ENCODE data around the gene CST6.

CST6 gene, protein sequence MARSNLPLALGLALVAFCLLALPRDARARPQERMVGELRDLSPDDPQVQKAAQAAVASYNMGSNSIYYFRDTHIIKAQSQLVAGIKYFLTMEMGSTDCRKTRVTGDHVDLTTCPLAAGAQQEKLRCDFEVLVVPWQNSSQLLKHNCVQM

GRCh38 chr11:66011785-66012303 lies at the start of gene CST6:
CST6 (plus strand) TSS chr11:66012008; CDS start chr11:66012045, 37 bp downstream.
- no peak for DNase-seq (ENCODE audit: low spot score)

DNA sequence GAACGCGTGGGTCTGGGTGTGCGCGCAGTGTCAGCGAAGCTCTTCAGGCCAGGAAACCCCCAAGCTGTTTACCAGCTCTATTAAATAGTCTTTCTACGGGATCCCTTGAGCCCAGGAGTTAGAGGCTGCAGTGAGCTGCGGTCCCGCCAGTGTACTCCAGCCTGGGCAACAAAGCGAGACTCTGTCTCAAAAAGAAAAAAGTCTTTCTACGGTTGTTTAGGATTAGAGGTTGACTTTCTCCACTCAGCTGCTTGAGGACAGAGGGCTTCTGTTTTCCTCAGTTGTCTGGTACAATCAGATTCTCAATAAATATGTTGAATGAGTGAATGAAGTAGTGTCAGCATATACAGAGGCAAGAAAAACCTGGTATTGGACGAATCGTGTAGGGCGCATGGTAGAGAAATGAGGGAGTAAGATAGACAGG lies 49.7 kb upstream of the CST6 start:
- no peak for DNase-seq (ENCODE audit: low spot score)

DNA sequence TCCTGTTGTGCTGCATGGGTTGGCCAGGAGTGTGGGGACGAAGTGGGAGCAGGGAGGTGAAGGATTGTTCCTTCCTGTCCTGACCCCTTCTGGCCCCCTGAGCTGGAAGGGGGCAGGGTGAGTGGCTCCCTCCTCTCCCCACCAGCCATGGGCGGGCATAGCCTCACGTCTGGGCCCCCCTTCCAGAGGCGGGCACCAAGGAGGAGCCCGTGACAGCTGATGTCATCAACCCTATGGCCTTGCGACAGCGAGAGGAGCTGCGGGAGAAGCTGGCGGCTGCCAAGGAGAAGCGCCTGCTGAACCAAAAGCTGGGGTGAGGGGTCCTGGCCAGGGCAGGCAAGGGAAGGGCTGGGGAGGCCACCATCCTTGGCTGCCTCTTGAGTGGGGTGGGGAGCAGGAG lies 46.9 kb upstream of the CST6 start:
- DNase-seq (ENCODE audit: low spot score) = no peak

GRCh38 chr11:65965986-65966762 lies 45.6 kb upstream of the CST6 start:
- no peak for DNase-seq (ENCODE audit: low spot score)

DNA sequence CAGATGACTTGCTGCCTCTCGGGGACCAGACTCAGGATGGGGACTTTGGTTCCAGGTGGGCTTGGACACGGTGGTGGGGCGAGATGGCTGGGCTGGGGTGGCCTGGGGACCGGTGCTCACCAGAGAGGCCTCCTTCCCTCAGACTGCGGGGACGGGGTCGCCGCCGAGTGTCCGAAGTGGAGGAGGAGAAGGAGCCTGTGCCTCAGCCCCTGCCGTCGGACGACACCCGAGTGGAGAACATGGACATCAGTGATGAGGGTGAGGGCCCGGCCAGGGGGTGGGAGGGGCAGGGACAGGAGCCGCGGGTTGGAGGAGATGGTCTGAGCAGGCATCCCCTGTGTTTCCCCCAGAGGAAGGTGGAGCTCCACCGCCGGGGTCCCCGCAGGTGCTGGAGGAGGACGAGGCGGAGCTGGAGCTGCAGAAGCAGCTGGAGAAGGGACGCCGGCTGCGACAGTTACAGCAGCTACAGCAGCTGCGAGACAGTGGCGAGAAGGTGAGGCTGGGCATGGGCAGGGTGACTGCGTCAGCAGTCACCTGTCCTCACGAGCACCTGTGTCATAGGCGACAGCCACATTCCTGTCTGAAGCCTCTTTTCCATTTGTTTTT lies 44.4 kb upstream of the CST6 start:
- no peak for DNase-seq (ENCODE audit: low spot score)

DNA sequence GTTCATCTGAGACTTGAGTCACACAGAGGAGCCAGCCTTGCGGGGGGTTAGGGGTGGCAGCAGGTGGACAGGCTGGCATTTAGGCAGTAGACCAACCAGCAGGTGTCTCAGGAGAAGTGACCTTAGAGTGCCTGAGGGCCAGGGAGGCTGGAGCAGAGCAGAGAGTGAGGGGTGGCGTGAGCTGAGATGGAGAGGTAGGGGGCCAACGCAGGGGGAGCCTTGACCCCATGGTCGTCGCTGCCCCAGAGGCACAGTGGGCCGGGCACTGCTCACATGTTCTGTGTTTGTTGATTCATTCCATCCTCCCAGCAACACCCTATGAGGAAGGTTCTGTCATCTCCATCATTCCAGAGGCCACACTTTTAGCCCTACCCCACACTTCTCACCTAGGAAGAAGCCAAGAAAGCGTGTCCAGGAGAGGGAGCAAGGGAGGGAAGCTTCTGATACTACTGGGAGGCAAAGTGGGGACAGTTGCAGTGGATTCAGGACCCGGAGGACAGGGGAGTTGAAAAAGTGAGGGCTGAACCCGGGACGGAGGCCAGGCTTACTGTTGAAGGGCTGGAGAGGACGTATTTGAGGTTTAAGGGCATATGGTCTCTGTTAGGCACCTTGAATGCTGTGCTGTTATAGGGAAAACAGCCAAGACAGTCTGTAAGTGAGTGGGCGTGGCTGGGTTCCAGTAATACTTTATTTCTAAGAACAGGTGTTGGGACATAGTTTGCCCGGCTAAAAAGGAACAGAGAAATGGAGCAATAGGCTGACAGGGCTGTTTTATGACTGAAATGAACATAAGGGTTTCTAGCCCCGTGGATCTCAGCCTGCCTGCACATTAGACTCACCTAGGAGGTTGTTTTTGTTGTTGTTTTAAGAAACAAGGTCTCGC lies 43.0 kb upstream of the CST6 start:
- DNase-seq (ENCODE audit: low spot score) = no peak

- DNase-seq (ENCODE audit: low spot score) = no peak
Observed at GRCh38 chr11:65972116-65972515, 39.7 kb upstream of the CST6 start.

DNA sequence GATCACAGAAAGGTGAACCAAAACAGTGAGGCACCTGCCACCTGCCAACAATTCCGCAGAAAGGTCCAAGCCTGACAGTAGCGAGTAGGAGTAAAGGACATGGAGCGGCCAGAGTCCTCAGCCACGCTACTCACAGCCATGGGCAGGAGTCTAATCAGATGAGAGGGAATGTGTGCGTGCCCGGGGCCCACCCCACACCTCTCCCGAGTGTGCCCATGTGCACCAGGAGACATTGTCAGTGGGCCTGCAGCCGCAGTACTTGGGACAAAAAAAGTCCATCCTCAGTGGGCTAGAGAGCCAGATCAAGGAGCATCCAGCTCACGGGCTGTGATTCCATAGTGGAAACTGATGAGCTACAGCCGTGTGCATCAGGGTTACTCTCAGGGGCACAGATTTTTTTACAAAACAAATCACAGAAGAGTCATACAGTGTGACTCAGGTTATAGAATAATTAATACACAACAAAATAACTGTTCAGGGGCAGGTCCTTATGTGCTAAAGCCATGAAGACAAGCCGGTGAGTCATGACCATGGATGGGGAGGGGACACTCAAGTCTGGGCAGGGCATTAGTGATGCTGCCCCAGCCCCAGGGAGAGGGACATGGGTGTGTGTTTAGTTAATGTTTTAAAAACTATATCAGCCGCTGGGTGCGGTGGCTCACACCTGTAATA lies 38.2 kb upstream of the CST6 start:
- DNase-seq (ENCODE audit: low spot score) = no peak

GRCh38 chr11:65975771-65976170 lies 36.0 kb upstream of the CST6 start:
- no peak for DNase-seq (ENCODE audit: low spot score)

- DNase-seq (ENCODE audit: low spot score) = no peak
Observed at GRCh38 chr11:65976216-65977176, 35.3 kb upstream of the CST6 start.

DNA sequence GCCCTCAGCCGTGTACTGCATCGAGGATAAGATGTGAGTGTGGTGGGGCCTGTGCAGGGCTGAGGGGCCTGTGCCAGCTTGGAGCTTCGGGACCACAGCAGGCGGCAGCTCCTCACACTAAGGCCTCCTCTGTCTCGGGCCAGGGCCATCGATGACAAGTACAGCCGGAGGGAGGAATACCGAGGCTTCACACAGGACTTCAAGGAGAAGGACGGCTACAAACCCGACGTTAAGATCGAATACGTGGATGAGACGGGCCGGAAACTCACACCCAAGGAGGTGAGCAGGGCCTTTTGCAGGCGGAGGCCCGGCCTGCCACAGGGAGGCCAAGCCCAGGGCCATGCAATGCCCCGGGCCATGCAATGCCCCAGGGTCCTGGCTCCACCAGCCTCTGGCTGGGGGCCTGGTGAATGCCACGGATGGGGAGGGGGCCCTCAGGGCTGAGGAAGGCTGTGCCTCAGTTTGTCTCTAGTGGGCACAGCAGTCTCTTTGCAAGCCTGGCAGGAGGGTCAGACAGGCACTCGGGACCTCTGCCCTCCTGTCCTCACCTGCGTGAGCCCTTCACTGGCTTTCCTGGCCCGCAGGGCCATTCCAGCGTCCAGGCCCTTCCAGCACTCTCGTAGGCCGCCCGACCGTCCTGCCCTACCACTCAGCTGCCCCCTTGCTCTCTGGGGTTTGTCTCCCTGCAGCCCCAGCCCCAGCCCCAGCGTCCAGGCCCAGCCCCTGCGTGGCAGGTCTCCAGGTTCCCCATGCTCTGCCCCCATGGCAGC lies 34.0 kb upstream of the CST6 start:
- no peak for DNase-seq (ENCODE audit: low spot score)

DNA sequence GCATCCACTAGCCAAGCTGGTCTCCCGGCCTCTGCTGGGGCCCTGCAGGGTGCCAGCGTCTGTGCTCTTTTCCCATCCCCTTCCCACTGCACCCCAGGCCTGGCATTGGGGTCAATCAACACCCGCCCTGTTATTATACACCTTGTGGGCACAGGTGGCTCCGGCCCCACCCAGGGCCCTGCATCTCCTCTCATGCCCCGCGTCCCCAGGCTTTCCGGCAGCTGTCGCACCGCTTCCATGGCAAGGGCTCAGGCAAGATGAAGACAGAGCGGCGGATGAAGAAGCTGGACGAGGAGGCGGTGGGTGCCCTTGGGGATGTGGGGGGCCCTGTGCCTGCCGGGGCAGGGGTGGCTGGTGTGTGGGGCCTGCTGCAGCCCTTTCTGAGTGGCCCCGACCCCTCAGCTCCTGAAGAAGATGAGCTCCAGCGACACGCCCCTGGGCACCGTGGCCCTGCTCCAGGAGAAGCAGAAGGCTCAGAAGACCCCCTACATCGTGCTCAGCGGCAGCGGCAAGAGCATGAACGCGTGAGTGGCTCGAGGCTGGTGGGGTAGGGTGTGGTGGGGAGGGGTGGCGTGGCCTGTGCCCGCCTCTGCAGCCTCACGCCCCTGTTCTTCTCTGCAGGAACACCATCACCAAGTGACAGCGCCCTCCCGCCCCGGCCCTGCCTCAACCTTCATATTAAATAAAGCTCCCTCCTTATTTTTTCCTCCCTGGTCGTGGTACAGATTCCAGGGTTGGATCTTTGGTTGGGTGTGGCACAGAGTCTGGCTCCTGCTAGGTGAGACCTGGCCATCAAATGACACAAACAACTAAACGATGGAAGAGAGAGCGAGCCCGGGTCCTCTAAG lies 33.2 kb upstream of the CST6 start:
- no peak for DNase-seq (ENCODE audit: low spot score)

DNA sequence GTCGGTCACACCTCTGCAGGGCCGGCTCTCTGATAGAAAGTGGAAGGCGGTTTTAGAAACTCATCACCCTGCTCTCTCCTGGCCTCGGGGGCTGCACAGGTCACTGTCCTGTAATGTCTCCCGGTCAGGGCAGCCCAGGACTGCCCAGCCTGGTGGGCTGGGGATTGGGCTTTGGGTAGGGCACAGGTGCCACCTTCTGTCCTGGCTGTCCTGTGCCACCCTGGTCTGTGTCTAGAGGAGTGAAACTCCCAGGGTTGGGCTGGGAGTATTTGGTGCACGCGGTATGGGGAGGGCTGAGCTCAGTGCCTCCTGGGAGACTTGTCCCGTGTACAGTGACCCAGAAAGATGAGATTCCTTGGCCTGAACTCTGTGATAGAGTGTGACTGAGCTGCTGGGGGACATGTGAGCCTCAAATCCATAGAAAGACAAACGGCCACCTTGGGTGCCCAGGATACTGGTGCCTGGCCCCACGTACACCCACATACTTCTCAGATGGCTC lies 32.5 kb upstream of the CST6 start:
- no peak for DNase-seq (ENCODE audit: low spot score)

GRCh38 chr11:65981101-65981740 lies 30.6 kb upstream of the CST6 start:
- no peak for DNase-seq (ENCODE audit: low spot score)

DNA sequence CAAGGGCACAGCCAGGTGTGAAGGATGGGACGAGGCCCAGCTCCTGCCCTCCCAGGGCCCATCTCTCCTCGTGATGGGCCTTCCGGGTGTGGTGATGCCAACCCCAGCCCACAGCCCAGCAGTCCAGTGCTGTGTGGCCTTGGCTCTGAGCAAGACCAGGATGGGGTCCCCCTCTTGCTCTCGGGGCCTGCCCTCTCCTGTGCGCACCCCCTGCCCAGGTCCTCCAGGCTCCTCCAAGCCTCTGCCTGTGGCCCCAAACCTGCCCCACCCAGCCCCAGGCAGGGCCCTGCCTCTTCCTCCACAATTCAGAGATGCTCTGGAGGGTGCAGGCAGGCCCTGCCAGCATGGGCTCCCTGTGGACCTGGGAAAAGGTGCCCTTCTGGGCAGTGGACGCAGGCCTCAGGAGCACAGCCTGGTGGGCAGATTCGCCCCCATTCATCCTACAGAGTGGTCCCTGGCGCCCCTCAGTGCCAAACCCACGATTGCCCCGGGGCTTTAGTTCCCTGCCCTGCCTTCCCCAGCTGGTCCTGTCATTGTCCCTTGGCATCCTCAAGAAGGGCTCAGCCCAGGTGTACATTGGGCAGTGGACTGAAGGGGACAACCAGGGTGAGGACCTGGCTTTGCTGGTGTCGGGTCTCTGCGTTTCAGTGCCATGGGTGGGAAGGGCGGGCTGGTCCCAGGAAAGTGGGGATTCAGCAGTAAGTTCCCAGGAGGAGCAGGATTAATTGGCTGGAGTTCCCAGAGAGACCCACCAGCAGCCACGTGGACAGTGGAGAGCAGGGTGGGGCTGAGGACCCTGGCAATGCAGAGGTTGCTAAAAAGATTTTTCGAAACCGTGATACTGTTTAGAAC lies 29.6 kb upstream of the CST6 start:
- no peak for DNase-seq (ENCODE audit: low spot score)

- no peak for DNase-seq (ENCODE audit: low spot score)
Observed at GRCh38 chr11:65982824-65983588, 28.8 kb upstream of the CST6 start.
